Fibroblast of lung (primary cell): Measurements from ENCODE around the gene ATP5PB. TPM values are rescaled to one million over a fixed set of nuclear protein-coding genes. Genes with fewer than 3 reads are reported as not detected.

Source experiments
- DNase-seq, 2 donors: peaks; one replicate each; pipeline versions ENCODE4 v3.0.0 to v3.0.0-alpha.2; 2010; ENCODE audit warnings: low read depth in 2 of 2
- H2AFZ ChIP-seq: 2 replicates; pipeline ENCODE4 v1.5.1; 2012; ENCODE audit warnings: low read length, control low read depth, inconsistent platforms
- H3K27ac ChIP-seq: 2 replicates; pipeline ENCODE4 v1.5.1; 2011; ENCODE audit warnings: low read length, control low read depth; ENCODE audit not compliant: insufficient read depth
- H3K27me3 ChIP-seq: 2 replicates; pipeline ENCODE4 v1.5.1; 2011; ENCODE audit warnings: mild to moderate bottlenecking, low read length; ENCODE audit not compliant: control insufficient read depth, insufficient read depth
- H3K36me3 ChIP-seq: 2 replicates; pipeline ENCODE4 v1.5.1; 2011; ENCODE audit warnings: low read length; ENCODE audit not compliant: control insufficient read depth, insufficient read depth
- H3K4me1 ChIP-seq: 2 replicates; pipeline ENCODE4 v1.5.1; 2011; ENCODE audit warnings: low read length; ENCODE audit not compliant: control insufficient read depth, insufficient read depth; ENCODE audit errors: extremely low read depth
- H3K4me2 ChIP-seq: 2 replicates; pipeline ENCODE4 v1.5.1; 2011; ENCODE audit warnings: low read length, control low read depth; ENCODE audit not compliant: insufficient read depth; ENCODE audit errors: extremely low read depth
- H3K4me3 ChIP-seq, 4 experiments: fragments of 200-600 bp in 1 of 4; sonication (generic) in 1 of 4; replicated peaks in 1 of 4; 2 replicates each; pipeline ENCODE4 v1.5.1; 2011 to 2016; ENCODE audit warnings: low read length in 4 of 4, low read depth in 3 of 4, mild to moderate bottlenecking in 3 of 4, control low read depth in 2 of 4, inconsistent platforms in 1 of 4, mixed read lengths in 1 of 4; ENCODE audit not compliant: insufficient read depth in 1 of 4; ENCODE audit errors: control extremely low read depth in 1 of 4
- H3K79me2 ChIP-seq: 2 replicates; pipeline ENCODE4 v1.5.1; 2012; ENCODE audit warnings: mild to moderate bottlenecking, low read length, inconsistent platforms; ENCODE audit not compliant: control insufficient read depth, insufficient read depth
- H3K9ac ChIP-seq: 2 replicates; pipeline ENCODE4 v1.5.1; 2011; ENCODE audit warnings: mild to moderate bottlenecking, low read length, control low read depth; ENCODE audit not compliant: insufficient read depth
- H3K9me3 ChIP-seq: 2 replicates; pipeline ENCODE4 v1.5.1; 2012; ENCODE audit warnings: low read depth, low read length; ENCODE audit not compliant: control insufficient read depth, insufficient read depth
- H4K20me1 ChIP-seq: 2 replicates; pipeline ENCODE4 v1.5.1; 2011; ENCODE audit warnings: low read length; ENCODE audit not compliant: control insufficient read depth, insufficient read depth; ENCODE audit errors: extremely low read depth
- EZH2 ChIP-seq: IDR thresholded peaks from 2 replicates; pipeline ENCODE4 v1.5.1; 2012; ENCODE audit warnings: low read length, control low read depth, mild to moderate bottlenecking; ENCODE audit errors: missing control alignments
- polyA plus RNA-seq, 2 donors: library from polyadenylated mRNA; depleted of rRNA in 1 of 2; stranded (reverse) in 1 of 2; unstranded in 1 of 2; fragments of >200 nt; gene quantifications; 2 replicates each; pipeline ENCODE4 v1.2.1, GENCODE V29; 2011 to 2012; ENCODE audit warnings: missing spikeins in 1 of 2
- total RNA-seq: library from RNA; depleted of rRNA; stranded (reverse); fragments of >200 nt; gene quantifications from 2 replicates; pipeline ENCODE4 v1.2.1, GENCODE V29; 2014
- TF ChIP-seq, protein P1 (sequence below), 2 donors: IDR thresholded peaks in 1 of 2; conservative IDR thresholded peaks in 1 of 2; 1 replicate in 1 of 2; 2 replicates in 1 of 2; pipeline ENCODE4 v1.5.1; 2011 to 2012; ENCODE audit warnings: low read length in 2 of 2, control low read depth in 1 of 2, inconsistent platforms in 1 of 2, low read depth in 1 of 2, mild to moderate bottlenecking in 1 of 2

ATP5PB gene
- total and polyA plus RNA-seq, 2 donors (not counting 1 experiment from before 2014, with no cell fraction given) = 162 to 417 TPM

DNA sequence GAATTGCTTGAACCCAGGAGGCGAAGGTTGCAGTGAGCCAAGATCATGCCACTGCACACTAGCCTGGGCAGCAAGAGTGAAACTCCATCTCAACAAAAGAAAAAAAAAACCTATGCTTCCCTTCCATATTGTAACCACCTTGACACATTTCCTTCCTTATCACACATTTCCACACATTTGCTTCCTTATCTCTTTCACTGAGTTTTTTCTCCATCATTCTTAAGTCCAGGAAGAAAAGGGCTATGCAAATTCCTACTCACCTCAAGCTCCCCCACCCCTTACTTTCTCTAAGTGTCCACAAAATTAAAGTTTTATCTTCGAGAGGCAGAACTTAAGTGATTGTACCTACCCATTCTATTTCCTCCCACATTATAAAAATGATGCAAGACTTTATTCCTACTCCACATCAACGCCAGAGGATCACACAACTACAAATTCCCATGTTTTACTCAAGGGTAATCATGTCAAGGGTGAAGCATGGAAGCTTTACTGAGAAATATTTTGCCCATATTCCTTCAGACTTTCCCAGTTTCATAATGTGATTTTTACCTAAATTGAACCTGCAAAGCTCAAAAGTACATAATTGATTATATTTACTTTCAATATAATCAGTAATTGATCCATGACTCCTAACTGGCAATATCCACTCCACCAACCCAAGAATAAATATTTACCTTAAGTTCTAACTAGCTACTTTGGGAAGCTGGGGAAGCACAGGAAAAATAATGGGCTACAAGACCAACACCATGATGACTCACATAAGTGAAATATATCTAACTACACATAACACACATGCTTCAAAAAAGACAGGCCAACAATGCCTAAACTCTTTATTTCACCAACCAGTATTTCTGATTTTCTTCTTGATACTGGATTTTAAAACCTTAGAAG is 9.6 kb upstream of the ATP5PB start:
- Histone ChIP-seq H3K4me1 (peaks cover 3% of the 10 kb centered on the region), H3K4me2 (no peak overlapping the region), H3K27me3 (no peaks in the 10 kb centered on the region), H2AFZ (no peak overlapping the region), H3K27ac (no peak overlapping the region), H3K9ac (no peak overlapping the region), H3K4me3 (no peak overlapping the region), H3K79me2 (no peaks in the 10 kb centered on the region), H3K9me3 (no peaks in the 10 kb centered on the region), H4K20me1 (no peaks in the 10 kb centered on the region), H3K36me3 (peaks cover 5% of the 10 kb centered on the region)
- TF ChIP-seq, protein P1, sequence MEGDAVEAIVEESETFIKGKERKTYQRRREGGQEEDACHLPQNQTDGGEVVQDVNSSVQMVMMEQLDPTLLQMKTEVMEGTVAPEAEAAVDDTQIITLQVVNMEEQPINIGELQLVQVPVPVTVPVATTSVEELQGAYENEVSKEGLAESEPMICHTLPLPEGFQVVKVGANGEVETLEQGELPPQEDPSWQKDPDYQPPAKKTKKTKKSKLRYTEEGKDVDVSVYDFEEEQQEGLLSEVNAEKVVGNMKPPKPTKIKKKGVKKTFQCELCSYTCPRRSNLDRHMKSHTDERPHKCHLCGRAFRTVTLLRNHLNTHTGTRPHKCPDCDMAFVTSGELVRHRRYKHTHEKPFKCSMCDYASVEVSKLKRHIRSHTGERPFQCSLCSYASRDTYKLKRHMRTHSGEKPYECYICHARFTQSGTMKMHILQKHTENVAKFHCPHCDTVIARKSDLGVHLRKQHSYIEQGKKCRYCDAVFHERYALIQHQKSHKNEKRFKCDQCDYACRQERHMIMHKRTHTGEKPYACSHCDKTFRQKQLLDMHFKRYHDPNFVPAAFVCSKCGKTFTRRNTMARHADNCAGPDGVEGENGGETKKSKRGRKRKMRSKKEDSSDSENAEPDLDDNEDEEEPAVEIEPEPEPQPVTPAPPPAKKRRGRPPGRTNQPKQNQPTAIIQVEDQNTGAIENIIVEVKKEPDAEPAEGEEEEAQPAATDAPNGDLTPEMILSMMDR (conservative IDR thresholded peaks at IDR 0.05 in 1 of 2, IDR thresholded peaks at IDR 0.05 in 1 of 2; ENCODE audit: low read depth in 1 of 2, low read length in 2 of 2) = no peak
- no peak for DNase-seq

DNA sequence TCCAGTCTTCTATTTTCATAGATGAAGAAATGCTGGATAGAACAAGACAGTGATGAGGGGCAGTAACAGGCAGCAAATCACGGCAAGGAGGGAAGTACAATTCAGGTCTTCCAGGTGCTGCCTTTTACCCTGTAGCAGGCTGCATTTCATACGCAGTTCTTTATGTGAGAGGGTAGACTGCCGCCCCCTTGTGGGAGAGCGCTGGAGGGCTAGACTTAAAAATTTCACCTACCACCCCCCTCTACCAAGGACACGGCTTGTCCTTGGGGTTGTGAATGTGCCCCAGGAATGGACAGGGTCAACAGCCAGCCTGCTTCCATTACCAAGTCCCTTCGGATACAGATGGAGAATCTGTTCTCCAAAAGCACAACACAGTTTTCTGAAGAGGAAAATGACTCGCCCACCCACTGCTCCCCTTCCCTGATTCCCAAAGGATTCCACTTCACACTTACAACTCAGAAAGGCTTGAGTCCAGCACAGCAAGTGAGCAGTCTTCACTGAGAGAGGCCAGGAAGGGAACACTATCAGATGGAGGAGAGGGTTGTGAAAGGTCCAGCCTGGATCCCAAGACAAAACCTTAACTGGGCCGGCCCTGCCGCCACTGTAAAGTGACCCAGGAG is 7.6 kb upstream of the ATP5PB start:
- H3K36me3 ChIP-seq = peaks cover 7% of the 10 kb centered on the region
- no peaks in the 10 kb centered on the region for H4K20me1 ChIP-seq
- H3K27ac ChIP-seq = no peak overlapping the region
- H2AFZ ChIP-seq = no peak overlapping the region
- peak; percentile 4 to 36 for DNase-seq
- TF ChIP-seq EZH2 = no peak
- TF ChIP-seq, protein P1 (conservative IDR thresholded peaks at IDR 0.05 in 1 of 2, IDR thresholded peaks at IDR 0.05 in 1 of 2; ENCODE audit: low read depth in 1 of 2, low read length in 2 of 2) = peak; percentile 38 to 57
- H3K9ac ChIP-seq = no peak overlapping the region
- no peak overlapping the region for H3K4me2 ChIP-seq
- H3K4me3 ChIP-seq = no peak overlapping the region
- H3K79me2 ChIP-seq = peaks cover 4% of the 10 kb centered on the region
- H3K9me3 ChIP-seq = no peaks in the 10 kb centered on the region
- H3K4me1 ChIP-seq = peaks cover 1% of the 10 kb centered on the region
- no peaks in the 10 kb centered on the region for H3K27me3 ChIP-seq

DNA sequence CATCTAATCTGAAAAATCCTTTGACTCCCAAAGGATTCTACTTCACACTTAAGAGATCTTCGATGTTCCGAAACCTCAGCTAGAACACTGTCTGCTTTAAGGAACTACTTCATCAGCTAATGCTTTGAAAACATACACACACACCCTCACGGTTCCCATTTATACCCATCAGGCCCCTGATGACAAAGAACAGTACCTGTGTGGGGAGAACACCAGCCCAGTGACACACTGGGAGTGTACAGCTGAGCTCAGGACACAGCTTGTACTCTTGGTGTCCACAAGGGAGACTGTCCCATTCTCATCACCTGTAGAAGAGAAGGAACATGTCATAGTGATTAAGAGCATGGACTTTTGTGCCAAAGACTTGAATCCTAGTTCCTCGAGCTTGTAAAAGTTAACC is 6.8 kb upstream of the ATP5PB start:
- DNase-seq = no peak
- H3K4me1 ChIP-seq = no peaks in the 10 kb centered on the region
- no peak for TF ChIP-seq EZH2
- TF ChIP-seq, protein P1 (conservative IDR thresholded peaks at IDR 0.05 in 1 of 2, IDR thresholded peaks at IDR 0.05 in 1 of 2; ENCODE audit: low read depth in 1 of 2, low read length in 2 of 2) = no peak
- no peak overlapping the region for H3K4me3 ChIP-seq
- no peaks in the 10 kb centered on the region for H4K20me1 ChIP-seq
- H3K9ac ChIP-seq = no peak overlapping the region
- H3K9me3 ChIP-seq = no peaks in the 10 kb centered on the region
- H2AFZ ChIP-seq = no peak overlapping the region
- H3K79me2 ChIP-seq = peaks cover 9% of the 10 kb centered on the region
- H3K4me2 ChIP-seq = no peak overlapping the region
- H3K27ac ChIP-seq = no peak overlapping the region
- no peaks in the 10 kb centered on the region for H3K27me3 ChIP-seq
- peaks cover 7% of the 10 kb centered on the region for H3K36me3 ChIP-seq
